Prostate gland (tissue), 2 donors: Measurements from ENCODE around the gene KIR3DL2.
"Not testable (repeated sequence)": the region's sequence is repeated elsewhere in the genome, so short reads cannot be mapped to it uniquely, and the experiment has no call there.

Experiments used
- CTCF ChIP-seq, 4 experiments: fragments of 200-600 bp in 2 of 4; fragments of 450-650 bp in 2 of 4; sonication (generic) in 2 of 4; IDR thresholded peaks; 1 replicate in 3 of 4; 2 replicates in 1 of 4; pipeline ENCODE4 v1.5.1; 2016 to 2019; ENCODE audit warnings: antibody characterized with exemption in 4 of 4, mild to moderate bottlenecking in 2 of 4, moderate library complexity in 2 of 4
- POLR2A ChIP-seq: fragments of 450-650 bp; IDR thresholded peaks from one replicate; pipeline ENCODE4 v1.6.1; 2016; ENCODE audit warnings: antibody characterized with exemption, mild to moderate bottlenecking

GRCh38 chr19:54835126-54835525 lies 15.1 kb upstream of the KIR3DL2 start:
- TF ChIP-seq POLR2A; CTCF (IDR thresholded peaks at IDR 0.05): not testable (repeated sequence)
